OCI-LY1 (cell line): ENCODE data around the gene SMYD3.

Experiments
- CTCF ChIP-seq: fragments of 200-600 bp; sonication (generic), shearing (Covaris generic); IDR thresholded peaks from 2 replicates; pipeline ENCODE4 v1.5.1; 2017; ENCODE audit warnings: mild to moderate bottlenecking, antibody characterized with exemption, low read length, moderate library complexity, mixed read lengths
- EZH2 ChIP-seq: fragments of 200-600 bp; sonication (generic), shearing (Covaris generic); IDR thresholded peaks from 2 replicates; pipeline ENCODE4 v1.8.0; 2017; ENCODE audit warnings: borderline replicate concordance, mixed run types, mild to moderate bottlenecking, antibody characterized with exemption, low read length, moderate library complexity, mixed read lengths

- TF ChIP-seq CTCF (no peak), EZH2 (no peak)
Observed at GRCh38 chr1:246203180-246203579, 303.9 kb downstream of the SMYD3 start.
